H1 (cell line): Measurements from ENCODE around the gene SOD2. TPM values are rescaled to one million over a fixed set of nuclear protein-coding genes. Genes with fewer than 3 reads are reported as not detected.

Experiments
- BACH1 ChIP-seq: IDR thresholded peaks from 2 replicates; pipeline ENCODE4 v1.6.1; 2012; ENCODE audit warnings: low read length, improper control_type of control experiment
- CEBPB ChIP-seq: IDR thresholded peaks from 2 replicates; pipeline ENCODE4 v1.6.1; 2012; ENCODE audit warnings: low read depth, low read length
- E2F6 ChIP-seq: IDR thresholded peaks from 2 replicates; pipeline ENCODE4 v1.6.1; 2012; ENCODE audit warnings: inconsistent platforms
- EP300 ChIP-seq, 2 experiments: IDR thresholded peaks; 1 replicate in 1 of 2; 2 replicates in 1 of 2; pipeline ENCODE4 v1.6.1; 2011 to 2012; ENCODE audit warnings: low read depth in 2 of 2, low read length in 2 of 2, mild to moderate bottlenecking in 2 of 2, borderline replicate concordance in 1 of 2, inconsistent platforms in 1 of 2, moderate library complexity in 1 of 2
- GABPA ChIP-seq: IDR thresholded peaks from 2 replicates; pipeline ENCODE4 v1.6.1; 2011; ENCODE audit warnings: mild to moderate bottlenecking, low read length, moderate library complexity, borderline replicate concordance; ENCODE audit not compliant: insufficient read depth
- HDAC6 ChIP-seq: IDR thresholded peaks from one replicate; pipeline ENCODE4 v1.7.1; 2012; ENCODE audit warnings: low read depth, mild to moderate bottlenecking, inconsistent platforms, low read length, moderate library complexity
- KDM1A ChIP-seq: fragments of 200-600, 300-600 bp; sonication (generic); IDR thresholded peaks from 2 replicates; pipeline ENCODE4 v1.7.1; 2016; ENCODE audit warnings: mild to moderate bottlenecking, low read length, borderline replicate concordance
- TEAD4 ChIP-seq: IDR thresholded peaks from 2 replicates; pipeline ENCODE4 v1.6.1; 2012; ENCODE audit warnings: low read depth, low read length, inconsistent platforms, mixed read lengths
- polyA plus RNA-seq, 7 experiments: library from polyadenylated mRNA; depleted of rRNA in 3 of 7; stranded (reverse) in 5 of 7; unstranded in 2 of 7; fragments of >200 nt in 5 of 7; fragments of 200-250 nt in 2 of 7; gene quantifications; 1 replicate in 5 of 7; 2 replicates in 1 of 7; 4 replicates in 1 of 7; pipeline versions ENCODE4 v1.2.1 to v1.2.3, GENCODE V29; 2011 to 2013; ENCODE audit warnings: missing spikeins in 2 of 7, mixed read lengths in 2 of 7
- total RNA-seq: library from RNA; stranded (reverse); fragmentation: NEBNext Ultra II Directional; extraction: Animal tissue kit (Norgen Biotek cat#: 25700); gene quantifications from 2 replicates; pipeline ENCODE4 v1.2.1, GENCODE V29; 2021

Gene SOD2
- total and polyA plus RNA-seq, 2 of the 8 experiments (the other 6 are each of a cell fraction or from before 2014, with no cell fraction given), result 31.1 to 88.7 TPM

DNA sequence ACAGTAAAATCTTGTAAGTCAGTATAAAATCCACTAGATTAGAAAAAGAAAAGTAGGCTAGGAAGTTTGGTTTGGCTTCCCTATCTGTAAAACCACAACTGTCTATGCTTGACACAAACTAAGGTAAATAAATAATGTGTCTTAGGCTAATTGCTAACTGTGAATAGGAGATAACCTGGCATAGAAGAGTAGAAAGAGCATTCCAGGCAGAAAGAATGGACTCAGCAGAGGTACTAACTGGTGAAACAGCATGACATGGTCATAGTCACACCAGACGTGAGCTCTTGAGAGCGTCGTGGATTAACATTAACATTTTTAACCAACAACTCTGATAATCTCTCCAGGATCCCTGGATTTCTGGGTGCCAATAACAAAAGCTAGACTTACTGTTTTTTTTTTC is 25.6 kb upstream of the SOD2 start (continued):
- TF ChIP-seq EP300 (IDR thresholded peaks at IDR 0.05; ENCODE audit: borderline replicate concordance in 1 of 2, low read depth in 2 of 2, low read length in 2 of 2), result no peak
- no peak for TF ChIP-seq E2F6
- TF ChIP-seq TEAD4, result no peak
- no peak for TF ChIP-seq CEBPB
- no peak for TF ChIP-seq BACH1
- TF ChIP-seq GABPA, result no peak
- TF ChIP-seq HDAC6, result no peak
- no peak for TF ChIP-seq KDM1A
- TF ChIP-seq, all 59 proteins: peak for 0
